H1 (cell line): ENCODE measurements around the gene LHPP. TPM values are rescaled to one million over a fixed set of nuclear protein-coding genes. Genes with fewer than 3 reads are reported as not detected.

Experiments
- BACH1 ChIP-seq: IDR thresholded peaks from 2 replicates; pipeline ENCODE4 v1.6.1; 2012; ENCODE audit warnings: low read length, improper control_type of control experiment
- CHD7 ChIP-seq: fragments of 300-600 bp; sonication (generic); IDR thresholded peaks from 2 replicates; pipeline ENCODE4 v1.7.1; 2012; ENCODE audit warnings: low read length, moderate library complexity, mild to moderate bottlenecking, inconsistent platforms; ENCODE audit not compliant: insufficient replicate concordance
- JUND ChIP-seq: IDR thresholded peaks from 2 replicates; pipeline ENCODE4 v1.6.1; 2011; ENCODE audit warnings: mild to moderate bottlenecking, improper control_type of control experiment, low read length
- POLR2AphosphoS5 ChIP-seq: IDR thresholded peaks from 2 replicates; pipeline ENCODE4 v1.6.1; 2011; ENCODE audit warnings: low read depth, low read length
- RFX5 ChIP-seq: IDR thresholded peaks from 2 replicates; pipeline ENCODE4 v1.6.1; 2011; ENCODE audit warnings: low read depth, low read length, improper control_type of control experiment, borderline replicate concordance
- SIN3A ChIP-seq, 2 experiments: IDR thresholded peaks in 1 of 2; conservative IDR thresholded peaks in 1 of 2; 2 replicates each; pipeline ENCODE4 v1.6.1; 2011 to 2012; ENCODE audit warnings: low read length in 2 of 2, improper control_type of control experiment in 1 of 2, low read depth in 1 of 2, mild to moderate bottlenecking in 1 of 2
- polyA plus RNA-seq, 7 experiments: library from polyadenylated mRNA; depleted of rRNA in 3 of 7; stranded (reverse) in 5 of 7; unstranded in 2 of 7; fragments of >200 nt in 5 of 7; fragments of 200-250 nt in 2 of 7; gene quantifications; 1 replicate in 5 of 7; 2 replicates in 1 of 7; 4 replicates in 1 of 7; pipeline versions ENCODE4 v1.2.1 to v1.2.3, GENCODE V29; 2011 to 2013; ENCODE audit warnings: missing spikeins in 2 of 7, mixed read lengths in 2 of 7
- total RNA-seq: library from RNA; stranded (reverse); fragmentation: NEBNext Ultra II Directional; extraction: Animal tissue kit (Norgen Biotek cat#: 25700); gene quantifications from 2 replicates; pipeline ENCODE4 v1.2.1, GENCODE V29; 2021

LHPP gene
- total and polyA plus RNA-seq, 2 of the 8 experiments (the other 6 are each of a cell fraction or from before 2014, with no cell fraction given), result 26.0 to 45.0 TPM

DNA sequence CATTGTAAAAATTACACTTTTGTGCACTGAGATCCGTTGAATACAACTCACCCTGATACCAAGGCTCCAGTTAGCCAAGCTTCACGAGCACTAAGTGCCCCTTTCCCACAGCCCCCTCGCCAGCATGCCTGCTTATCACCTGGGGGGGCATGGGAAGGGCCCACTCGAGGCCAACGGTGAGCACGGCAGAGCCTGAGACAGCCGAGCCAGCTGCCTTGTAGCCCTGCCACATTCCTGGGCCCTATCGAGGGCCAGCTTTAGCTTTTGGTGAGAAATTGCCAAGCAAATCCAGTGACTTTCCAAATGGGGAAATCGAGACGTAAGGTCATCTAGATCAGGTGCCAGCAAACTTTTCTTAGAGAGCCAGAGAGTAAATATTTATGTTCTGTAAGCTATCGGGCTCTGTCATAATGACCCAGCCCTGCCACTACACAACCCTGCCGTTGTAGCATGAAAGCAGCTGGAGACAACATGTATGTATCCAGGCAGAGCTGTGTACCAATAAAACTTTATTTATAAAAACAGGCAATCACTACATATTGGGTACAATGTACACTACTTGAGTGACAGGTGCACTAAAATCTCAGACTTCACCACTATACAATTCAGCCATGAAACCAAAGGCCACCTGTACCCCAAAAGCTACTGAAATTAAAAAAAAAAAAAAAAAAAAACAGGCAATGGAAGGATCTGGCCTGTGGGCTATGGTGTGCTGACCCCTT is 198.9 kb downstream of the LHPP start (continued):
- TF ChIP-seq RFX5 (no peak), CHD7 (no peak), BACH1 (no peak), POLR2AphosphoS5 (no peak), SIN3A (conservative IDR thresholded peaks at IDR 0.05 in 1 of 2, IDR thresholded peaks at IDR 0.05 in 1 of 2; ENCODE audit: low read depth in 1 of 2, low read length in 2 of 2) (no peak), JUND (no peak)
